Endodermal cell (in vitro differentiated cells): ENCODE measurements around the gene CACUL1. TPM values are rescaled to one million over a fixed set of nuclear protein-coding genes. Genes with fewer than 3 reads are reported as not detected.

Experiments used
- DNase-seq: peaks from one replicate; pipeline ENCODE4 v3.0.0-alpha.2; 2017
- H3K27ac ChIP-seq: 2 replicates; pipeline ENCODE4 v1.5.1; 2013; ENCODE audit warnings: mild to moderate bottlenecking, low read depth, low read length, moderate library complexity
- H3K27me3 ChIP-seq: 2 replicates; pipeline ENCODE4 v1.6.1; 2013; ENCODE audit warnings: mild to moderate bottlenecking, low read length, moderate library complexity; ENCODE audit not compliant: insufficient read depth, control insufficient read depth, poor library complexity, severe bottlenecking
- H3K36me3 ChIP-seq: 2 replicates; pipeline ENCODE4 v1.7.0; 2013; ENCODE audit warnings: mild to moderate bottlenecking, low read length, moderate library complexity; ENCODE audit not compliant: control insufficient read depth, insufficient read depth
- H3K4me1 ChIP-seq: one replicate; pipeline ENCODE4 v1.7.0; 2013; ENCODE audit warnings: low read length; ENCODE audit not compliant: control insufficient read depth, insufficient read depth
- H3K4me3 ChIP-seq: 2 replicates; pipeline ENCODE4 v1.5.1; 2013; ENCODE audit warnings: mild to moderate bottlenecking, low read length, moderate library complexity
- H3K9ac ChIP-seq: 2 replicates; pipeline ENCODE4 v1.6.1; 2013; ENCODE audit warnings: mild to moderate bottlenecking, low read length, moderate library complexity; ENCODE audit not compliant: poor library complexity, severe bottlenecking; ENCODE audit errors: extremely low read depth
- H3K9me3 ChIP-seq: 2 replicates; pipeline ENCODE4 v1.6.1; 2013; ENCODE audit warnings: mild to moderate bottlenecking, low read length, moderate library complexity; ENCODE audit not compliant: control insufficient read depth
- H3K27ac Mint-ChIP-seq: 2 replicates; pipeline ENCODE4 v1.8.0; 2020; ENCODE audit warnings: mixed read lengths
- H3K27me3 Mint-ChIP-seq: 2 replicates; pipeline ENCODE4 v1.8.0; 2021; ENCODE audit warnings: mild to moderate bottlenecking, mixed read lengths; ENCODE audit not compliant: insufficient read depth
- H3K36me3 Mint-ChIP-seq: 2 replicates; pipeline ENCODE4 v1.8.0; 2020; ENCODE audit warnings: low read depth, mixed read lengths
- H3K4me1 Mint-ChIP-seq: 2 replicates; pipeline ENCODE4 v1.8.0; 2020; ENCODE audit warnings: mixed read lengths
- H3K4me3 Mint-ChIP-seq: 2 replicates; pipeline ENCODE4 v1.8.0; 2020; ENCODE audit warnings: mild to moderate bottlenecking, moderate library complexity, mixed read lengths
- H3K9me3 Mint-ChIP-seq: 2 replicates; pipeline ENCODE4 v1.8.0; 2020; ENCODE audit warnings: mild to moderate bottlenecking, mixed read lengths
- WGBS, 2 experiments: methylation state at CpG; one replicate each; pipeline versions ENCODE4 v1.1.5 to v1.1.7; 2013; ENCODE audit warnings: missing lambda C conversion rate in 2 of 2, mixed read lengths in 1 of 2; ENCODE audit not compliant: insufficient coverage in 1 of 2, insufficient read length in 1 of 2; 5-methylcytosine and 5-hydroxymethylcytosine counted together
- total RNA-seq, 2 donors: library from RNA; stranded (reverse); fragmentation: NEBNext Ultra II Directional in 1 of 2; extraction: Animal tissue kit (Norgen Biotek cat#: 25700) in 1 of 2; gene quantifications; 2 replicates in 1 of 2; 3 replicates in 1 of 2; pipeline ENCODE4 v1.2.1, GENCODE V29; 2021
- TF ChIP-seq, protein P1 (sequence below): fragments of 200-600 bp; sonication (generic); conservative IDR thresholded peaks from 2 replicates; pipeline ENCODE4 v1.5.0; 2021; ENCODE audit warnings: antibody characterized with exemption, mild to moderate bottlenecking

Gene CACUL1
- total RNA-seq, 2 donors from 2014 or later: 37.5 to 38.9 TPM

DNA sequence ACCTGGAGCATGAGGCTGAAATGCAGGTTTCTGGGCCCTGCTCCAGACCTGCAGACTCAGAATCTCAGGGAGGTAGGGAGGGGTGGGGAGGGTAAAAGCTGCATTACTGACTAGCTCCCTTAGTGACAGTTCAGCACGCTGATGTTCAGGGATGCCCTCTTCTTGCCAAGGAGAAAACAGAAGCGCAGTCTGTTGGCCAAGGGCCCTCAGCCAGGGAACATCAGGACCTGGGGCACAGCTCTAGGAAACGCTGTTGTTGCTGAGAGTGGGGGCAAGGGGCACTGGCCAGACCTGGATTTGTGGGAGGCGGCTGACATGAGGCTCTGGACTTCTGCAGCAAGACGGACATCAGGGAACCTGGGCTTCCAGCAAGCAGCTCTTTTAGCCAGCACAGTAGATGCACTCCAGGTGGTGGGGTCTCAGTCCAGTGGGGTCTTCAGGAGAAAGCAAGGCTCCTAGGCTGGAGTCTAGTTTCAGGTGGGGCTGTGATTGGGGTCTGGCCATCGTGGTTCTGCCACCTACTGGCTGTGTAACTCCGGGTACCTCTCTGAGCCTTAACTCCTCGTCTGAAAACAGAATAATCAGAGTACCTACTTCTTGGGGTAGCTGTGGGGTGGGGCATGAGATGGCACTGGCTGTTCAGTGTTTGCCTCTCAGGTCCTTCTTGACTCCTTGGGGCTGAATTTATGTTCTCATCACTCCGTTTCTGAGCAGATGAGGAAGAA lies 86.4 kb downstream of the CACUL1 start:
- 85 to 89% methylated on average over 4 to 9 of the region's 9 CpGs for WGBS, 2 experiments
- Mint-ChIP-seq H3K27ac (no peak overlapping the region), H3K36me3 (peaks cover 5% of the 10 kb centered on the region), H3K27me3 (peaks cover 8% of the 10 kb centered on the region), H3K9me3 (no peaks in the 10 kb centered on the region), H3K4me1 (peaks cover 17% of the 10 kb centered on the region), H3K4me3 (no peak overlapping the region)
- Histone ChIP-seq H3K27ac (no peak overlapping the region), H3K4me1 (no peaks in the 10 kb centered on the region), H3K9ac (no peak overlapping the region), H3K36me3 (no peaks in the 10 kb centered on the region), H3K27me3 (no peaks in the 10 kb centered on the region), H3K4me3 (no peak overlapping the region), H3K9me3 (no peaks in the 10 kb centered on the region)
- TF ChIP-seq, protein P1, sequence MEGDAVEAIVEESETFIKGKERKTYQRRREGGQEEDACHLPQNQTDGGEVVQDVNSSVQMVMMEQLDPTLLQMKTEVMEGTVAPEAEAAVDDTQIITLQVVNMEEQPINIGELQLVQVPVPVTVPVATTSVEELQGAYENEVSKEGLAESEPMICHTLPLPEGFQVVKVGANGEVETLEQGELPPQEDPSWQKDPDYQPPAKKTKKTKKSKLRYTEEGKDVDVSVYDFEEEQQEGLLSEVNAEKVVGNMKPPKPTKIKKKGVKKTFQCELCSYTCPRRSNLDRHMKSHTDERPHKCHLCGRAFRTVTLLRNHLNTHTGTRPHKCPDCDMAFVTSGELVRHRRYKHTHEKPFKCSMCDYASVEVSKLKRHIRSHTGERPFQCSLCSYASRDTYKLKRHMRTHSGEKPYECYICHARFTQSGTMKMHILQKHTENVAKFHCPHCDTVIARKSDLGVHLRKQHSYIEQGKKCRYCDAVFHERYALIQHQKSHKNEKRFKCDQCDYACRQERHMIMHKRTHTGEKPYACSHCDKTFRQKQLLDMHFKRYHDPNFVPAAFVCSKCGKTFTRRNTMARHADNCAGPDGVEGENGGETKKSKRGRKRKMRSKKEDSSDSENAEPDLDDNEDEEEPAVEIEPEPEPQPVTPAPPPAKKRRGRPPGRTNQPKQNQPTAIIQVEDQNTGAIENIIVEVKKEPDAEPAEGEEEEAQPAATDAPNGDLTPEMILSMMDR: peak; percentile 66
- DNase-seq: peak; percentile 61

DNA sequence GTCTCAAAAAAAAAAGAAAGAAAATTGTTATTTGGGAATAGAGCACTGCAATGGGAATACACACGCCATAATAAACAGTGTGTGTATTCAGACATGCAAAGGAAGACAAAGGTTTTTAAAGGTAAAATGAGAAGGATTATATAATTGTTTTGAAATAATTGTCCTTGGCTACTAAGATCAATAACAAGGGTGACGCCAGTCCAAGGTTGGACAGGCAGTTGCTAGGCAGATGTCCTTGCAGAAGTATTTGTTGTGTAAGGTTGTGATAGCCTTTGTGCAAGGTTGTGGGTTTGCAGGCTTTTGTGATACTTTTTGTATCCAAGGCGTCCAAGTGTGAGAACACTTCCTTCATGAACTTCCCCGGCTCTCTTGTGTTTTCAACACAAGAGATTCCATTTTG lies 87.0 kb downstream of the CACUL1 start:
- Histone ChIP-seq H3K36me3 (no peaks in the 10 kb centered on the region), H3K4me1 (no peaks in the 10 kb centered on the region), H3K27ac (no peak overlapping the region), H3K9ac (no peak overlapping the region), H3K4me3 (no peak overlapping the region), H3K27me3 (no peaks in the 10 kb centered on the region), H3K9me3 (no peaks in the 10 kb centered on the region)
- Mint-ChIP-seq H3K27me3 (peaks cover 8% of the 10 kb centered on the region), H3K4me1 (peaks cover 17% of the 10 kb centered on the region), H3K4me3 (no peak overlapping the region), H3K36me3 (no peaks in the 10 kb centered on the region), H3K27ac (no peak overlapping the region), H3K9me3 (no peaks in the 10 kb centered on the region)
- TF ChIP-seq, protein P1: no peak
- DNase-seq: no peak
- 86 to 88% methylated on average over 3 to 4 of the region's 4 CpGs for whole genome bisulfite sequencing, 2 experiments

DNA sequence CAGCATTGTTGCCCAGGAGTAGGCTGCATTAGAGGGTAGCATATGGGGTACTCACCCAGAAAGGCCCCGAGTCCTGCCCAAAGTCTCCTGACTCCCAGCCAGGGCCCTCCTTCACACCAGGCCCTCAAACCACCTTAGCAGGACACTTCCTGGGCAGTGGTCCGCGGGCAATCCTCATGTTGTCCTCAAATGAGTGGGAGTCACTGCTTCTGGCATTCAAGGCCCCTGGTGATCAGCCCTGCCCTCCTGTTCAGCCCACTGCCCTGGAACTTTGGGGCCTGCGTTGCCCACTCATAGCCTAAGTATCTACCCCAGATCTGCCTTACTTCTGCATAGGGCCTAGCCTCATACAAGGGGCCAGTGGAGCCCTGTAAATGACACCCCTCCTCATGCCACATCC lies 88.4 kb downstream of the CACUL1 start:
- Mint-ChIP-seq H3K27me3 (peaks cover 12% of the 10 kb centered on the region), H3K9me3 (peaks cover 3% of the 10 kb centered on the region), H3K4me3 (no peak overlapping the region), H3K27ac (no peak overlapping the region), H3K4me1 (peaks cover 15% of the 10 kb centered on the region), H3K36me3 (no peaks in the 10 kb centered on the region)
- no peaks in the 10 kb centered on the region for H3K36me3 ChIP-seq
- H3K4me3 ChIP-seq: no peak overlapping the region
- no peaks in the 10 kb centered on the region for H3K4me1 ChIP-seq
- DNase-seq: no peak
- H3K9me3 ChIP-seq: no peaks in the 10 kb centered on the region
- H3K27me3 ChIP-seq: no peaks in the 10 kb centered on the region
- H3K27ac ChIP-seq: no peak overlapping the region
- 92 to 96% methylated on average over 3 to 4 of the region's 4 CpGs for WGBS, 2 experiments
- H3K9ac ChIP-seq: no peak overlapping the region
- TF ChIP-seq, protein P1: no peak
